ENCODE measurements around the gene CLIP3. TPM values are rescaled to one million over a fixed set of nuclear protein-coding genes. Genes with fewer than 3 reads are reported as not detected.
"Not testable (repeated sequence)": the region's sequence is repeated elsewhere in the genome, so short reads cannot be mapped to it uniquely, and the experiment has no call there.

Gene CLIP3
- total RNA-seq, 2 experiments from 2014 or later, result 0.75 to 1.4 TPM

- Mint-ChIP-seq H3K4me3 (no peak overlapping the region), H3K27ac (no peak overlapping the region), H3K4me1 (peaks cover 22% of the 10 kb centered on the region), H3K36me3 (ENCODE audit: low read depth) (peaks cover 11% of the 10 kb centered on the region), H3K27me3 (peaks cover 11% of the 10 kb centered on the region), H3K9me3 (peaks cover 3% of the 10 kb centered on the region)
- no peak for DNase-seq
- POLR2A ChIA-PET, result no interaction called here
- CTCF ChIA-PET, result interaction anchor here (0.6 to 1.3 kb wide), 2 partner anchors 13 to 15 kb away, joined by 3 read pairs; no protein-coding TSS in a partner anchor
These were observed 40.8 kb downstream of the CLIP3 start for GRCh38 chr19:35991731-35992450.

- peaks cover 5% of the 10 kb centered on the region for H3K36me3 Mint-ChIP-seq (ENCODE audit: low read depth)
- no peak for DNase-seq
- peaks cover 18% of the 10 kb centered on the region for H3K27me3 Mint-ChIP-seq
- peaks cover 3% of the 10 kb centered on the region for H3K9me3 Mint-ChIP-seq
- peaks cover 16% of the 10 kb centered on the region for H3K4me1 Mint-ChIP-seq
- H3K27ac Mint-ChIP-seq, result no peak overlapping the region
- POLR2A ChIA-PET, result no interaction called here
- CTCF ChIA-PET, result interaction anchor here (0.6 to 0.7 kb wide), 3 partner anchors 14 to 1840 kb away, joined by 3 read pairs; no protein-coding TSS in a partner anchor
- H3K4me3 Mint-ChIP-seq, result no peak overlapping the region
These were observed 41.6 kb downstream of the CLIP3 start for GRCh38 chr19:35990771-35991730.

- H3K27me3 Mint-ChIP-seq, result peaks cover 27% of the 10 kb centered on the region
- no peak overlapping the region for H3K27ac Mint-ChIP-seq
- no peak for DNase-seq
- peaks cover 10% of the 10 kb centered on the region for H3K4me1 Mint-ChIP-seq
- H3K9me3 Mint-ChIP-seq, result peaks cover 3% of the 10 kb centered on the region
- POLR2A ChIA-PET, result no interaction called here
- CTCF ChIA-PET, result no interaction called here
- peaks cover 1% of the 10 kb centered on the region for H3K36me3 Mint-ChIP-seq (ENCODE audit: low read depth)
- no peak overlapping the region for H3K4me3 Mint-ChIP-seq
These were observed 42.5 kb downstream of the CLIP3 start for GRCh38 chr19:35990156-35990555.

GRCh38 chr19:35988824-35989223 is 43.8 kb downstream of the CLIP3 start:
- CTCF ChIA-PET, result interaction anchor here (0.6 kb wide), 1 partner anchor 37 kb away, joined by 6 read pairs; no protein-coding TSS in a partner anchor
- Mint-ChIP-seq H3K36me3 (ENCODE audit: low read depth) (no peaks in the 10 kb centered on the region), H3K4me1 (peaks cover 3% of the 10 kb centered on the region), H3K27me3 (peaks cover 29% of the 10 kb centered on the region), H3K9me3 (peaks cover 3% of the 10 kb centered on the region), H3K27ac (no peak overlapping the region), H3K4me3 (no peak overlapping the region)
- no peak for DNase-seq
- POLR2A ChIA-PET, result no interaction called here

- peaks cover 29% of the 10 kb centered on the region for H3K27me3 Mint-ChIP-seq
- no peak for DNase-seq
- no peaks in the 10 kb centered on the region for H3K36me3 Mint-ChIP-seq (ENCODE audit: low read depth)
- H3K4me1 Mint-ChIP-seq, result peaks cover 3% of the 10 kb centered on the region
- POLR2A ChIA-PET, result no interaction called here
- CTCF ChIA-PET, result no interaction called here
- no peak overlapping the region for H3K27ac Mint-ChIP-seq
- H3K4me3 Mint-ChIP-seq, result no peak overlapping the region
- H3K9me3 Mint-ChIP-seq, result peaks cover 3% of the 10 kb centered on the region
These were observed 45.1 kb downstream of the CLIP3 start for GRCh38 chr19:35987571-35987896.

GRCh38 chr19:35986664-35987570 is 45.8 kb downstream of the CLIP3 start:
- H3K4me1 Mint-ChIP-seq, result peaks cover 3% of the 10 kb centered on the region
- H3K27ac Mint-ChIP-seq, result no peak overlapping the region
- H3K27me3 Mint-ChIP-seq, result peaks cover 29% of the 10 kb centered on the region
- H3K4me3 Mint-ChIP-seq, result peak overlapping the region; percentile 73
- peaks cover 3% of the 10 kb centered on the region for H3K9me3 Mint-ChIP-seq
- ChIA-PET CTCF (no interaction called here), POLR2A (no interaction called here)
- H3K36me3 Mint-ChIP-seq (ENCODE audit: low read depth), result no peaks in the 10 kb centered on the region
- peak; percentile 17 for DNase-seq

GRCh38 chr19:35986111-35986510 is 46.6 kb downstream of the CLIP3 start:
- Mint-ChIP-seq H3K4me1 (peaks cover 3% of the 10 kb centered on the region), H3K36me3 (ENCODE audit: low read depth) (no peaks in the 10 kb centered on the region), H3K9me3 (peaks cover 3% of the 10 kb centered on the region), H3K4me3 (no peak overlapping the region), H3K27me3 (peaks cover 29% of the 10 kb centered on the region), H3K27ac (no peak overlapping the region)
- ChIA-PET CTCF (no interaction called here), POLR2A (no interaction called here)
- no peak for DNase-seq

- H3K9me3 Mint-ChIP-seq, result no peaks in the 10 kb centered on the region
- H3K4me1 Mint-ChIP-seq, result peaks cover 3% of the 10 kb centered on the region
- no peak for DNase-seq
- POLR2A ChIA-PET, result no interaction called here
- no peak overlapping the region for H3K4me3 Mint-ChIP-seq
- CTCF ChIA-PET, result no interaction called here
- H3K27ac Mint-ChIP-seq, result no peak overlapping the region
- peaks cover 29% of the 10 kb centered on the region for H3K27me3 Mint-ChIP-seq
- H3K36me3 Mint-ChIP-seq (ENCODE audit: low read depth), result no peaks in the 10 kb centered on the region
These were observed 49.5 kb downstream of the CLIP3 start for GRCh38 chr19:35983177-35983576.

GRCh38 chr19:35980997-35981396 is 51.7 kb downstream of the CLIP3 start:
- DNase-seq; H3K4me3 Mint-ChIP-seq; H3K4me1 Mint-ChIP-seq; POLR2A ChIA-PET; H3K27ac Mint-ChIP-seq; H3K9me3 Mint-ChIP-seq; H3K36me3 Mint-ChIP-seq (ENCODE audit: low read depth): not testable (repeated sequence)
- peaks cover 20% of the 10 kb centered on the region for H3K27me3 Mint-ChIP-seq
- CTCF ChIA-PET, result interaction anchor here (0.5 to 1.2 kb wide), 2 partner anchors 13 to 185 kb away, joined by 4 read pairs; no protein-coding TSS in a partner anchor

- POLR2A ChIA-PET, result no interaction called here
- Mint-ChIP-seq H3K27me3 (peaks cover 9% of the 10 kb centered on the region), H3K4me3 (no peak overlapping the region), H3K4me1 (no peaks in the 10 kb centered on the region), H3K9me3 (no peaks in the 10 kb centered on the region), H3K27ac (no peak overlapping the region), H3K36me3 (ENCODE audit: low read depth) (no peaks in the 10 kb centered on the region)
- DNase-seq, result no peak
- CTCF ChIA-PET, result no interaction called here
These were observed 53.8 kb downstream of the CLIP3 start for GRCh38 chr19:35978832-35979365.

- ChIA-PET CTCF (interaction anchor here (0.6 kb wide), 1 partner anchor 15 kb away, joined by 3 read pairs; no protein-coding TSS in a partner anchor), POLR2A (no interaction called here)
- Mint-ChIP-seq H3K27me3 (peaks cover 9% of the 10 kb centered on the region), H3K4me3 (no peak overlapping the region), H3K9me3 (no peaks in the 10 kb centered on the region), H3K27ac (no peak overlapping the region), H3K4me1 (no peaks in the 10 kb centered on the region), H3K36me3 (ENCODE audit: low read depth) (no peaks in the 10 kb centered on the region)
- DNase-seq, result no peak
These were observed 54.4 kb downstream of the CLIP3 start for GRCh38 chr19:35978271-35978670.

- H3K4me1 Mint-ChIP-seq, result no peaks in the 10 kb centered on the region
- no peak overlapping the region for H3K27ac Mint-ChIP-seq
- H3K36me3 Mint-ChIP-seq (ENCODE audit: low read depth), result no peaks in the 10 kb centered on the region
- ChIA-PET CTCF (interaction anchor here (0.6 kb wide), 1 partner anchor 15 kb away, joined by 3 read pairs; no protein-coding TSS in a partner anchor), POLR2A (no interaction called here)
- no peaks in the 10 kb centered on the region for H3K9me3 Mint-ChIP-seq
- H3K4me3 Mint-ChIP-seq, result no peak overlapping the region
- peak; percentile 26 for DNase-seq
- peaks cover 9% of the 10 kb centered on the region for H3K27me3 Mint-ChIP-seq
These were observed 55.0 kb downstream of the CLIP3 start for GRCh38 chr19:35977446-35978222.

Data from activated CD4-positive, alpha-beta T cell treated with anti-CD3 and anti-CD28 coated beads, Interleukin-2, amount 10 ng/mL, durations not matched to agents 7 days and 5 days (primary cell).